HuH-7 (cell line): ENCODE measurements around the gene MAN2C1.
"Not testable (repeated sequence)": the region's sequence is repeated elsewhere in the genome, so short reads cannot be mapped to it uniquely, and the experiment has no call there.

Source experiments
- DNase-seq: peaks from one replicate; pipeline ENCODE4 v3.0.0; 2011; ENCODE audit warnings: low spot score

The MAN2C1 gene

GRCh38 chr15:75361361-75361988, 6.9 kb downstream of the MAN2C1 start:
- no peak for DNase-seq

DNA sequence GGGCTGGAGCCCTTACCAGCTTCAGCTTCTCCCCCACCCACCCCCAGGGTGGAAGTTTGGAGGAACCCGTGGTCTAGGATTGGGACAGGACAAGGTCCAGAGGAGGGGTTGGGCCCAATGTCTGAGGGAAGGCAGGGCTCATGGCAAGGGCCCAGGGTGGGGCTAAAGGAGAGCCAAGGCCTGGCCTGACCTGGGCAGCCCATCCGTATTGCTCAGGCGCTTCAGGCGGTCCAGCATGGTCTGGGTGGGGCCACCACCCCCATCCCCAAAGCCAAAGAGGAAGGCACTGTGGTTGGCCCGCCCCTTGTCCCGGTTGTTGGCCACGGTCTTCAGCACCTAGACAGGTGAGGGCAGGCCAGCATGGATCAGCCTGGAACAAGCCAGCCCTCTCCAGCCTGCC, 7.6 kb downstream of the MAN2C1 start:
- no peak for DNase-seq

DNA sequence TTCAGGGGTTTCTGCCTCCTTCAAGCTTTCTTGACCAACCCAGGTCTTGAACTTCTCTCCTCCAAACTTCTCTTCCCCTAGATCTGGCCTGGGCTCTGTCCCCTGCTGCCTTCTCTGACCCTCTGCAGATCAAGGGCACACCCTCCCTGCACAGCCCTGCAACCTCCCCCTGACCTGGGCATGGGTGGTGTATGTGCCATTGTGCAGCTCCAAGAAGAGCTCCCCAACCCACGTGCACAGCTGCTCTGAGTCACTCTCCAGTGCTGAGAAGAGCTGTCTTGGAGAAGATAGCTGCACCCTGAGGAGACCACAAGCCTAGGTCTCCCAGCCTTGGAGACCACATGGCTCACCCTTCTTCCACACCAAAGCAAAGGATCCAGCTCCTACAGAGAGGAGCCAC, 8.0 kb downstream of the MAN2C1 start:
- DNase-seq = no peak

- DNase-seq = no peak
Measured at GRCh38 chr15:75359537-75360250, 8.7 kb downstream of the MAN2C1 start.

- DNase-seq = no peak
Measured at GRCh38 chr15:75358771-75359536, 9.5 kb downstream of the MAN2C1 start.

GRCh38 chr15:75357976-75358673, 10.3 kb downstream of the MAN2C1 start:
- no peak for DNase-seq

GRCh38 chr15:75356517-75356916, 11.9 kb downstream of the MAN2C1 start:
- no peak for DNase-seq

DNA sequence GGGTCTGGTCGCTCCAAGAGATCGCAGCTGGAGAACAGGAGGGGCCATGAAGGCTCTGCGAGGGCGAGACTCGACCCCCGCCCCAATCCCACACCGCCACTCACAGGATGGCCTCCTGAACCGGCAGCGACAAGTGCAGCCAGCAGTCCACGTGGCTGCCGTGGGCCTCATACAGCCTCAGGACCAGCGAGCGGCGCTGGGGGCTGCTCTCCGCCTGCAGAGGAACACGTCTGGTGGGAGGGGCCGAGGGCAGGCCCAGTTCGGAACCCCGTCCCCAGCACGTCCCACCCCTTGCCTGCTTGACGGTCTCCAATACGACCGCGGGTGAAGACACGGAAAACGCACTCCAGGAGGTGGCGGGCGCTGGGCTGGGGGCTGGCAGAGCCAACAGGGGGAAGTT, 12.4 kb downstream of the MAN2C1 start:
- no peak for DNase-seq

- DNase-seq = no peak
Measured at GRCh38 chr15:75355369-75355768, 13.0 kb downstream of the MAN2C1 start.

DNA sequence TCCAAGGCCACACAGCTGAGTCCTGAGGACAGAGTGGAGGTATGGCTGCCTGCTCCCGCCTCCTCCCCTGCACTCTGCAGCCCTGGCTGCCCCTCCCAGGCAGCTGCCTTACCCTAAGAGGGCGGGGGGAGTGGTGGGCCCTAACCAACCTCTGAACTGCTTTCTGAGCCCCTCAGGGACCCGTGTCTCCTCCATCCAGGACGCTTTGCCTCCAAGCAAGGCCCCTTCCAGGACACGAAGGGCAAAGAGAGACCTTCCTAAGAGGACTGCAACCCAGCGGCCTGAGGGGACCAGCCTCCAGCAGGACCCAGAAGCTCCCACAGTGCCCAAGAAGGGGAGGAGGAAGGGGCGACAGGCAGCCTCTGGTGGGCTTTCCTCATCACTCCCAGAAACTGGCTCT, 14.0 kb downstream of the MAN2C1 start:
- DNase-seq = no peak

DNA sequence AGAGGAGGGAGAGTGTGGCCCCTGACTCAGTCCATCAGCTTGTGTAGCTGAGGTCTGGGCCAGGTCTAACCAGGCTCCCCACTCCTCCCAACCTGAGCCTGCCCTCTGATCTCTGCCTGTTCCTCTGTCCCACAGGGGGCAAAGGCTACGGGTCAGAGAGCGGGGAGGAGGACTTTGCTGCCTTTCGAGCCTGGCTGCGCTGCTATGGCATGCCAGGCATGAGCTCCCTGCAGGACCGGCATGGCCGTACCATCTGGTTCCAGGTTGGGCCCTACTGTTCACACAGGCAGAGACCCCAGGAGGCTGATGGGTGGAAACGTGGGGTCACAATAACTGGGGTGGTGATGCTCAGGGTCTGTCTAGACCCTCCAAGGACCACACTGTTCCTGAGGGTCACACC, 14.8 kb downstream of the MAN2C1 start:
- no peak for DNase-seq

GRCh38 chr15:75352186-75353080, 16.0 kb downstream of the MAN2C1 start:
- no peak for DNase-seq

GRCh38 chr15:75350601-75351361, 17.6 kb downstream of the MAN2C1 start:
- DNase-seq = no peak

- no peak for DNase-seq
Measured at GRCh38 chr15:75349851-75350588, 18.4 kb downstream of the MAN2C1 start.

DNA sequence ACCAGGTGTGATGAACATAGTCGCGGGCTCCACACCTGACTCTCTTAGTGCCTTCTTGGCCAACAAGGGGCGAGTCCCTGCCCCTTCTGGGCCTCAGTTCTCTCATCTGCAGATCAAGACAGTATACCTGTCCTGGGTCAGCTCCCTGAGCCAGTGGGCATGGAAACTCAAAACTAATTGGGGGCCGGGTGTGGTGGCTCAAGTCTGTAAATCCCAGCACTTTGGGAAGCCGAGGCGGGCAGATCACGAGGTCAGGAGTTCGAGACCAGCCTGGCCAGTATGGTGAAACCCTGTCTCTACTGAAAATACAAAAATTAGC, 19.1 kb downstream of the MAN2C1 start:
- DNase-seq = not testable (repeated sequence)

GRCh38 chr15:75348562-75349350, 19.7 kb downstream of the MAN2C1 start:
- DNase-seq = no peak

- DNase-seq = no peak
Measured at GRCh38 chr15:75348034-75348561, 20.3 kb downstream of the MAN2C1 start.

DNA sequence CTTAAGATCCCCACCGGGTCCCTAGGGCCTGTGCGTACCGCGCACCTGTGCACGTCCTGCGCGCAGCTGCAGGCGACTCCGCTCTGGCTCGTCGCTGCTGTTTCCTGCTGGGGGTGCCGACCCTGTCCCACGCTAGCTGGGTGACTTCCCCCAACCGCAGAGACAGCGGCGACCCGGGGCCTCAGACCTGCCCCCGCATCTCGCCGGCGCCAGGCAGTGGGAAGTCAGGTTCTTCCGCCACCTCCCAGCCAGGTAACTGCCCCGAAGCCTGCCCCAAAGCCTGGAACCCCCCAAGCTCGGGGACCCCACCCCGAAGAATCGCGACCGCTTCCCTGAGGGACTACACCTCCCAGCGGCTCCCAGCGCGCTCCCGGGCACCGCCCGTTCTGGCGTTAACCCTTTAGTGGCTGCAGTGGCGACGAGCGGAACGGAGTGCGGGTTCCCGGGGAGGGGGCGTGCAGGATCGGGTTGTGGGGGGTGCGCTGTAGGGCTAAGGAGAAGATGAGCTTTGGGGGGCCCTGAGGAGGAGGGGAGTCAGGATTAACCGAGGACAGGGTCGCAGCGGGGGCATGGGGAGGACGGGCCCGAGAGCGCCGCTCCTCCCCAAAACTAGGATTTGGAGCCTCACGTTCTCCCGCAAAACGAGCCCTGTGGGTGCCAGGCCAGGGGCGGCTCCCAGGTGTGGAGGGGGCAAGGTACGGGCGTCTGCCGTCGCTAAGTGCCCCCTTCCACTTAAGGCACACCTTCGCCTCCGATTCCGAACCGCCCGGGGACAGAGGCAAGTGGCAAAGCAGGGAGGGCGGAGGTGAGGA, 21.0 kb downstream of the MAN2C1 start:
- peak; percentile 89 for DNase-seq
